Stimulated activated CD4-positive, alpha-beta T cell treated with anti-CD3 and anti-CD28 coated beads, Interleukin-1b, Interleukin-23, amount 100 ng/mL, for 4 hours (primary cell): ENCODE results near the gene GMDS.

ENCODE experiments used
- DNase-seq, 2 donors: peaks; one replicate each; pipeline ENCODE4 v3.0.0-alpha.2; 2020; ENCODE audit warnings: low read depth in 2 of 2

The GMDS gene

GRCh38 chr6:1602049-1602713, 643.2 kb downstream of the GMDS start:
- DNase-seq: no peak

GRCh38 chr6:1601158-1602048, 644.0 kb downstream of the GMDS start:
- no peak for DNase-seq

- DNase-seq: no peak
Measured at GRCh38 chr6:1600764-1601157, 644.6 kb downstream of the GMDS start.

- no peak for DNase-seq
Measured at GRCh38 chr6:1600063-1600763, 645.2 kb downstream of the GMDS start.

- DNase-seq: no peak
Measured at GRCh38 chr6:1599469-1599868, 645.9 kb downstream of the GMDS start.

- no peak for DNase-seq
Measured at GRCh38 chr6:1598886-1599285, 646.5 kb downstream of the GMDS start.

- no peak for DNase-seq
Measured at GRCh38 chr6:1598433-1598832, 647.0 kb downstream of the GMDS start.

- no peak for DNase-seq
Measured at GRCh38 chr6:1597924-1598323, 647.5 kb downstream of the GMDS start.

- DNase-seq: no peak
Measured at GRCh38 chr6:1597121-1597744, 648.2 kb downstream of the GMDS start.

GRCh38 chr6:1596088-1596852, 649.1 kb downstream of the GMDS start:
- peak in 1 of 2 donors; percentile 62 for DNase-seq

GRCh38 chr6:1595271-1596087, 649.9 kb downstream of the GMDS start:
- DNase-seq: no peak

- no peak for DNase-seq
Measured at GRCh38 chr6:1594445-1595200, 650.8 kb downstream of the GMDS start.

- DNase-seq: no peak
Measured at GRCh38 chr6:1593958-1594314, 651.5 kb downstream of the GMDS start.

GRCh38 chr6:1593286-1593957, 652.0 kb downstream of the GMDS start:
- DNase-seq: no peak

GRCh38 chr6:1592852-1593251, 652.6 kb downstream of the GMDS start:
- no peak for DNase-seq

GRCh38 chr6:1591926-1592325, 653.5 kb downstream of the GMDS start:
- DNase-seq: no peak

- DNase-seq: no peak
Measured at GRCh38 chr6:1591243-1591642, 654.2 kb downstream of the GMDS start.

- DNase-seq: no peak
Measured at GRCh38 chr6:1590580-1590979, 654.8 kb downstream of the GMDS start.

- no peak for DNase-seq
Measured at GRCh38 chr6:1589208-1589607, 656.2 kb downstream of the GMDS start.
